HG02938 (cell line): Measurements from ENCODE around the gene CTNNA3.

Source experiments
- ATAC-seq: cut with Tn5 transposase; IDR thresholded peaks from one replicate; pipeline ENCODE4 v1.9.1; 2021; ENCODE audit warnings: mild to moderate bottlenecking, moderate library complexity; ENCODE audit not compliant: unreplicated experiment

CTNNA3 gene

GRCh38 chr10:66265398-66265797 lies 1430.6 kb downstream of the CTNNA3 start:
- no peak for ATAC-seq

GRCh38 chr10:66259836-66260235 lies 1436.2 kb downstream of the CTNNA3 start:
- ATAC-seq = no peak

DNA sequence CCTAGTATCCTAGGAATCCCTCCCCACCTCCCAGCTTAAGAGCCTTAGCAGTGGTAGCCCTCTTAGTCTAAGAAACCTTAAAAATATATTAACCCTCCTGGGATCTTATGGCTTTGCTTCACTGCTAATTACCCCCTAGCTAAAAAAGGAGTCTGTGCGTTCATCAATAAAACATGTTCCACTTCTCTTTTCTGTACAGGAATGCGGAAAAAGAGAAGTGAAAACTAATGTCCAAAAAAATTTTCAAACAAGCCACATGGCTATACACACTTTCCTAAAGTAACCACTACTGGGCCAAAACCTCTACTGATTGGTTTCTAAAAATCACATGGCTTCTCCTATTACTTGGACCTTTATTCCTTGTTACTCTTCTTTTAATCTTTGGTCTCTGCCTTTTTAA lies 1437.3 kb downstream of the CTNNA3 start:
- no peak for ATAC-seq

DNA sequence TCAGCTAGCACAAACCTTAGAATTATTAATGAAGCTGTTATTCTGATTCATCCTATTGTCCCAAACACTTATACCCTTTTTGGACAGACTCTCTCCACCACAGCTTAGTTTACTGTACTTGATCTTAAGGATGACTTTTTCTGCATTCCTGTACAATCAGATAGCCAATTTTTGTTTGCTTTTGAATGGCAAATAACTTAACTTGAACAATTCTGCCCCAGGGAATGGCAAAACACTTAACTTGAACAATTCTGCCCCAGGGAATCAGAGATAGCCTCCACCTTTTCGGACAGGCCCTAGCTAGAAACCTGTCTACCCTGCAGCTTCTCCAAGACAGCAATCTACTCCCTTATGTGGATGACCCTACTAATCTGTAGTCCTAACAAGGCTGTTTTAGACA lies 1438.2 kb downstream of the CTNNA3 start:
- no peak for ATAC-seq

DNA sequence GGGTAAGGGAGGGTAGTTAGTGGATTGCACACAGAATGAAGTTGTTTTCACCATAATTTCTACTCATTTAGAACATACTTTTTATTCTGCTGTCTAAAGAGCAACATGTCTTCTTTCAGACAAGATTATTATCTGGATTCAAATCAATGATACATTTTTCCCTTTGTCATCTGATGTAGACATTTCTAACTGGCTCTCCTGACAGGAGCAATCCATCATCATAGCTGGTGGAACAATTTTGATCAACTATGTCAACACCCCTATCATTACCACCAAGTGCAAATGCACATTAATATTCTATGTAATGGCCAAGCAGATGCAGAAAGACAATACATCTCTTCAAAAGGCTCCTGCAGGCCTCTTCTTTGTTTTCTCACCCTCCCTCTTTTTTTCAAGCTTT lies 1443.0 kb downstream of the CTNNA3 start:
- ATAC-seq = no peak

DNA sequence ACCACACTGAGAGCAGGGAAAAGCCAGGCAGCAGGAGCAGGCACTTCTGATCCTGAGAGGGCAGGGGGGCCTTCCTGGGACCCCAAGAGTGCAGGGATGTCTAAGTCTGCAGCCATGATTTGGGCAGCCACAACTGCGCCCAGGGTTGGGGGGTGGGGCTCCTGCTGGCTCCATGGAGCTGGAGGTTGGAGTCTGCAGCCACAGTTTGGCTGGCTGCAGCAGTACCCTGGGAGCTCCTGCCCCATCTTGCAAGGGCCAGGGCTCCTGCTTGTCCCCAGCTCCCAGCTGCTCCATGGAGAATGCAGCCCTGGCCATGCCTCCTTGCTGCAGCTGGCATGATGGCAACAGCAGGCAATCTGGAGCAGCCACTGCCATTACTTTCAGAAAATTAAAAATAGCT lies 1449.8 kb downstream of the CTNNA3 start:
- no peak for ATAC-seq

- no peak for ATAC-seq
These were observed 1451.0 kb downstream of the CTNNA3 start for GRCh38 chr10:66244953-66245352.

- no peak for ATAC-seq
These were observed 1453.1 kb downstream of the CTNNA3 start for GRCh38 chr10:66242885-66243284.

DNA sequence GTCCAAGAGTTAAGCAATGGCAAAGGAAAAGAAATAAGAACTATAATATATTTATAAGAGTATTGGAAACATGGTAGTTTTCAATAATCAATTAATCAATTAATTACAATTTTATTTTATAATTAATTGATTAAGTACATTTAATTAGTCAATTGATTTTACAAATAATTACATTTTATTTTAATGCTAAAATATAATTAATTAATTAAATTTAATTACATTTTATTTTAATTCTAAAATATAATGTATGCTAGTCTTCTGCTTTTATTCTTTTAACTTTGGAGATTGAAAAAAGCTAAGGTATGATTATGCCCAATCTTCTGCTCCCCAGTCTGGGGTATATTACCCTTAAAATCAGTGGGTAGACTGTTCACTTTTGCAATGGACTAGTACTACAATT lies 1456.9 kb downstream of the CTNNA3 start:
- ATAC-seq = no peak

- ATAC-seq = no peak
These were observed 1457.7 kb downstream of the CTNNA3 start for GRCh38 chr10:66238343-66238742.

DNA sequence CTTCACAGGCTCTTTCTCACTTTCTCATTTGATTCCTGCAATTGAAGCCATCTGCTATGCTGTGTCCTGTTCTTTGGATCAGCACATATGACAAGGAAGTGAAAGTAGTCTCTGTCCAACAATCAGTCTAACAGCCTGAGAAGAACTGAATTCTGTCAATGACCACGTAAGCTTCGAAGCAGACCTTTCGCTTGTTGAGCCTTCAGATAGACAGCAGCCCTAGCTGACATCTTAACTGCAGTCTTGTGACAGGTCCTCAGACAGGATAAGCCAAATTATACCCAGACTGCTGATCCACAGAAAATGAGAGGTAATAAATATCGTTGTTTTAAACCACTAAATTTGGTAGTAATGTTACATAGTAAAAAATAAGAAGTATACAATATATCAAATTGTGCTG lies 1461.1 kb downstream of the CTNNA3 start:
- ATAC-seq = no peak

GRCh38 chr10:66228887-66229286 lies 1467.1 kb downstream of the CTNNA3 start:
- no peak for ATAC-seq

GRCh38 chr10:66223656-66224055 lies 1472.3 kb downstream of the CTNNA3 start:
- ATAC-seq = no peak

GRCh38 chr10:66222462-66223046 lies 1473.4 kb downstream of the CTNNA3 start:
- ATAC-seq = no peak

GRCh38 chr10:66218981-66219587 lies 1476.9 kb downstream of the CTNNA3 start:
- ATAC-seq = no peak

GRCh38 chr10:66218289-66218688 lies 1477.7 kb downstream of the CTNNA3 start:
- ATAC-seq = no peak

DNA sequence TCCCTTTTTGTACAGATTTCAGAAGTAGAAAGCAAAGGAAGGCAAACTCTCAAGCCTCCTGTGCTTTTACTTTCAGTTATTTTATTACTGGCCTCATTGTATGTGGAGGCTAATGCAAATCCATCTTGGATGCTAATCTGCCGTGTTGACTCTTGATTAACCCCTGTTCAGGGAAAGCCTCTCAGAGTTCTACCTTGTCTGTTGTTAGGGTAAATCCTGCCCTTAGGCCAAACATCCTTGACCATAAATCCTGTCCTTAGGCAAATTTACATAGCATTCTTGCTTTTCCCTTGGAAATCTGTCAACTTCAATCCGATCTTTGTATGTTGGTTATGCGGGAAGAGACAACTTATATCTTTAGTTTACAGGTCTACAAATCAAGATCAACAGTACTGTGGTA lies 1480.1 kb downstream of the CTNNA3 start:
- no peak for ATAC-seq

DNA sequence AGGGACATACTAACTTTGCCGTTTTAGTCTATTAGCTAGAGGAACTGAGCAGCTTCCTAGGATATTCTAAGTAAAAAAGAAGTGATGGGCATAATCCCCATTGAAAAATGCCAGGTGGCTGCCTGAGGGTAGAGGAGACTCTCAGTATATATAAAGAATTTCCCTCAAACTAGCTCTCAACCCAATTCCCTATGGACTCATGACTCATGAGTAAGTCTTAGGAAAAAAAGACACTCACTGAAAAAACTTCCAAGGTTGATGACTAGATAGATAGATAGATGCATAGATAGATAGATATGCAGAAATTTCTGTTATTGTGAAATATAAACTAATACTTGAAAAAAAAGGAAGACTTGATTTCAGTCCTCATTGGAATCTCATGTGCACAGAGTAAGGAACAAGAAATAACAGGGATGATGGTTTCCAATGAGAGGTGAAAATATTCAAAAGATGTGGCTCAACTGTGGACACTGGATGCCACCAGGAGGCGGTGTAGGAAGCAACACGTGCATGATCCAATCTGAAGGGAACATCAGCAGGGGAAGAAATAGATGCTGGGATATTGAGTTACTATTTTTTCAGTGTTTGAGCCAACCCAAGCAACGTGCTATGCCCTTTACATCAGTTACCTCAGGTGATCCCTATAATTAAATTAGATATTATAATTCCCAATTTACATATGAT lies 1481.1 kb downstream of the CTNNA3 start:
- ATAC-seq = no peak

DNA sequence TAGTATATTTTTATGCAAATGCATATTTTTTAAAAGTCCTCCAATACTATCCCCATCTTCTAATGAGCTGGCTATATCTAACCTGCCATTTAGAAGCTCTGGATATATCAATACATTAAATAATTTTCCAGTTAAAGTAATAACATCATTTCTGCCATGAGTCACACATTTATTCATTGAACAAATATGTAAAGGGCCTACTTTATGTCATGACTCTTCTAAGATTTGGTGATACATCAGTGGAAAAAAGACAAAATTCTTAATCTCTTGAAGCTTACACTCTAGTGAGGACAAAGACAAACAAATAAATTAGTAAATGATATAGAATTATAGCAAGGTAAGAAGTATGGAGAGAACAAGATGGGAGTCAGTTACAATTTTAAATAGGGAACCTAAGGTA lies 1487.0 kb downstream of the CTNNA3 start:
- ATAC-seq = no peak

GRCh38 chr10:66204838-66205237 lies 1491.2 kb downstream of the CTNNA3 start:
- ATAC-seq = no peak

DNA sequence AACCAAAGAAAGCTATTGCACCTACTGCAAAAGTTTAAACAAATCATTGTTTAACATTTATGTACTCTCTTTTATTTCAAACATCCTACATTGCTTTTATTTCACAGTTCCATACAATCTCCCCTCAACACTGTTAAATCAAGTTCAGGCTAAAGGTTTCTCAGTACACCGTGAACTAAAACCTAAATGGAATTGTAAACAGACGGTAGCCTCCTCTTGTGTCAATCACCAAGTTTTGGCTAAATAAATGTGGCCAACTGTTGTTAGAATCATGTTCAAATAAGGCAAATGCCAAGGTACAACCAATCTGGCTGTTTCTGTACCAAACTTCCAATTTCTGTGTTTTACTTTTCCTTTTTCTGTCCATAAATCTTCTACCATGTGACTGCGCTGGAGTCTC lies 1493.9 kb downstream of the CTNNA3 start:
- ATAC-seq = no peak

DNA sequence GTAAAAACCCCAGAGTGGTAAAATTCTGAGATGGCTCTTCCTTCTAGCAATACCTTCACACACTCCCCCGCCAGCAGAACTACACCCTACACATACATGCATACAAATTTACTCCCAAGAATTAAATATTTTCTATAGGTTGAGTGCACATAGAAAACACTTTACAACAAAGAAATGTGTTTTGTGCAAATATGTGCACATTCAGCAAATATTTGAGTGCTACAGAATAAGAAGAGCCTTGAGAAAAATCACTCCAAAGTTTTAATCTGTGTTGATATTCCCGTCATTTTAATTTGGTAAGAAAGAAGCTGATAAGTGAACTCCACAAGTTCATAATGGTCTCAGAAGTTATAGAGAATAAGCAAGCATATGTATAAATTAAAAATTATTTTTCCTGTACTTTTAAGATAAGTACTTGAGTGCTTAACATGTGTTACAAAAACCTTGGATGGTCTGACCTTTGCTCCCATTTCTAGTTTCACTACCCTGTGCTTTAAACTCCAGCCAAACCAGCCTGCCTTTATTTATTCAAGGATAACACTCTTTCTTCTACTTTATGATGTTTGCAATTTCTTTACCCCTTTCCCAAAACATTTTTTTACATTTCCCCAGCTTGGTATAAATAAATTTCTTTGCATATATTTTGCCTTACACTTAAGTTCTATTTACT lies 1503.7 kb downstream of the CTNNA3 start:
- ATAC-seq = no peak
